Smooth muscle cell (in vitro differentiated cells): ENCODE data around the gene P2RY11. TPM values are rescaled to one million over a fixed set of nuclear protein-coding genes. Genes with fewer than 3 reads are reported as not detected.

Source experiments
- DNase-seq: peaks from one replicate; lab custom pipeline; 2025; ENCODE audit not compliant: unreplicated experiment; lab: John Stamatoyannopoulos, UW
- H2AFZ ChIP-seq: fragments of 200-600 bp; sonication (generic); 2 replicates; pipeline ENCODE4 v1.6.0; 2016; ENCODE audit warnings: antibody characterized with exemption, low read depth, mild to moderate bottlenecking
- H3F3A ChIP-seq: fragments of 200-600 bp; sonication (generic); 2 replicates; pipeline ENCODE4 v1.6.0; 2017; ENCODE audit warnings: antibody characterized with exemption, low read depth
- H3K27ac ChIP-seq: fragments of 200-600 bp; sonication (generic); 2 replicates; pipeline ENCODE4 v1.5.1; 2016; ENCODE audit warnings: low read depth, mild to moderate bottlenecking
- H3K27me3 ChIP-seq: fragments of 200-600 bp; sonication (generic); 2 replicates; pipeline ENCODE4 v1.6.1; 2016; ENCODE audit warnings: low read depth, mild to moderate bottlenecking
- H3K36me3 ChIP-seq: fragments of 200-600 bp; sonication (generic); 2 replicates; pipeline ENCODE4 v1.5.1; 2016; ENCODE audit warnings: low read depth
- H3K4me1 ChIP-seq: fragments of 200-600 bp; sonication (generic); 2 replicates; pipeline ENCODE4 v1.5.1; 2016; ENCODE audit warnings: low read depth
- H3K4me2 ChIP-seq: fragments of 200-600 bp; sonication (generic); 2 replicates; pipeline ENCODE4 v1.6.0; 2016; ENCODE audit warnings: mild to moderate bottlenecking
- H3K4me3 ChIP-seq: fragments of 200-600 bp; sonication (generic); 2 replicates; pipeline ENCODE4 v1.5.1; 2016; ENCODE audit warnings: mild to moderate bottlenecking
- H3K79me2 ChIP-seq: fragments of 200-600 bp; sonication (generic); 2 replicates; pipeline ENCODE4 v1.6.0; 2016; ENCODE audit warnings: low read depth, mild to moderate bottlenecking
- H3K9ac ChIP-seq: fragments of 200-600 bp; sonication (generic); 2 replicates; pipeline ENCODE4 v1.6.0; 2016; ENCODE audit warnings: low read depth
- H3K9me3 ChIP-seq: fragments of 200-600 bp; sonication (generic); replicated peaks from 2 replicates; pipeline ENCODE4 v1.5.1; 2016; ENCODE audit warnings: low read depth
- H4K20me1 ChIP-seq: fragments of 200-600 bp; sonication (generic); 2 replicates; pipeline ENCODE4 v1.6.0; 2016; ENCODE audit warnings: low read depth
- CTCF ChIP-seq: fragments of 200-600 bp; sonication (generic); IDR thresholded peaks from 2 replicates; pipeline ENCODE4 v1.5.1; 2017; ENCODE audit warnings: borderline replicate concordance, mild to moderate bottlenecking, antibody characterized with exemption; ENCODE audit not compliant: insufficient read depth, poor library complexity, severe bottlenecking
- WGBS: methylation state at CpG from one replicate; pipeline ENCODE4 v1.1.7; 2016; ENCODE audit warnings: low lambda C conversion rate; 5-methylcytosine and 5-hydroxymethylcytosine counted together
- polyA plus RNA-seq: library from polyadenylated mRNA; unstranded; fragments of >200 nt; fragmentation: Nextera tagmentation; extraction: Ambion mirVana; gene quantifications from 2 replicates; pipeline ENCODE4 v1.2.1, GENCODE V29; 2016
- total RNA-seq: library from RNA; depleted of rRNA; stranded (reverse); fragments of >200 nt; gene quantifications from 2 replicates; pipeline ENCODE4 v1.2.3, GENCODE V29; 2014

Gene P2RY11
- total and polyA plus RNA-seq, 2 experiments from 2014 or later = 1.5 to 3.8 TPM

GRCh38 chr19:10118960-10119359 is 7.5 kb downstream of the P2RY11 start:
- H3K9ac ChIP-seq = peak overlapping the region; percentile 89
- no peaks in the 10 kb centered on the region for H3K27me3 ChIP-seq
- no peak for DNase-seq
- H3K4me3 ChIP-seq = peak overlapping the region; percentile 68
- no peak for TF ChIP-seq CTCF
- H3K4me2 ChIP-seq = peak overlapping the region; percentile 92
- no peaks in the 10 kb centered on the region for H4K20me1 ChIP-seq
- peak overlapping the region; percentile 53 for H3K27ac ChIP-seq
- H3K9me3 ChIP-seq = no peaks in the 10 kb centered on the region
- H3K4me1 ChIP-seq = peaks cover 5% of the 10 kb centered on the region
- WGBS = 60% methylated on average over 12 of the region's 12 CpGs
- no peak overlapping the region for H2AFZ ChIP-seq
- peaks cover 24% of the 10 kb centered on the region for H3K79me2 ChIP-seq
- H3K36me3 ChIP-seq = no peaks in the 10 kb centered on the region
- H3F3A ChIP-seq = peaks cover 7% of the 10 kb centered on the region

- no peak for TF ChIP-seq CTCF
- Histone ChIP-seq H3K27me3 (no peaks in the 10 kb centered on the region), H3K9ac (no peak overlapping the region), H3K36me3 (no peaks in the 10 kb centered on the region), H3K4me3 (no peak overlapping the region), H3K27ac (peak overlapping the region; percentile 47), H4K20me1 (no peaks in the 10 kb centered on the region), H3K79me2 (peaks cover 24% of the 10 kb centered on the region), H3K4me1 (peaks cover 5% of the 10 kb centered on the region), H2AFZ (no peak overlapping the region), H3F3A (peaks cover 7% of the 10 kb centered on the region), H3K9me3 (no peaks in the 10 kb centered on the region), H3K4me2 (peak overlapping the region; percentile 4)
- WGBS = 64% methylated on average over 9 of the region's 9 CpGs
- no peak for DNase-seq
Measured at GRCh38 chr19:10120538-10121189, 9.2 kb downstream of the P2RY11 start.

GRCh38 chr19:10122045-10122444 is 10.6 kb downstream of the P2RY11 start:
- Histone ChIP-seq H3K4me2 (no peak overlapping the region), H3K4me1 (peaks cover 5% of the 10 kb centered on the region), H3K27me3 (no peaks in the 10 kb centered on the region), H3K79me2 (peaks cover 24% of the 10 kb centered on the region), H3K9ac (no peak overlapping the region), H3K9me3 (no peaks in the 10 kb centered on the region), H4K20me1 (no peaks in the 10 kb centered on the region), H2AFZ (no peak overlapping the region), H3K27ac (no peak overlapping the region), H3F3A (peaks cover 7% of the 10 kb centered on the region), H3K4me3 (no peak overlapping the region), H3K36me3 (no peaks in the 10 kb centered on the region)
- no peak for DNase-seq
- no peak for TF ChIP-seq CTCF
- WGBS = 82% methylated on average over 6 of the region's 6 CpGs

GRCh38 chr19:10124429-10124828 is 12.9 kb downstream of the P2RY11 start:
- no peaks in the 10 kb centered on the region for H3K9me3 ChIP-seq
- 95% methylated on average over 7 of the region's 7 CpGs for WGBS
- no peaks in the 10 kb centered on the region for H3K4me1 ChIP-seq
- H4K20me1 ChIP-seq = no peaks in the 10 kb centered on the region
- no peak overlapping the region for H3K4me2 ChIP-seq
- H3K27ac ChIP-seq = no peak overlapping the region
- peaks cover 1% of the 10 kb centered on the region for H3K79me2 ChIP-seq
- H3F3A ChIP-seq = peaks cover 7% of the 10 kb centered on the region
- no peak overlapping the region for H2AFZ ChIP-seq
- DNase-seq = no peak
- no peaks in the 10 kb centered on the region for H3K27me3 ChIP-seq
- no peak overlapping the region for H3K9ac ChIP-seq
- H3K36me3 ChIP-seq = no peaks in the 10 kb centered on the region
- no peak for TF ChIP-seq CTCF
- no peak overlapping the region for H3K4me3 ChIP-seq
